Ishikawa (cell line): ENCODE results near the gene MAPKAPK5.

Experiments
- CEBPB ChIP-seq: IDR thresholded peaks from 2 replicates; pipeline ENCODE4 v1.6.1; 2012
- EP300 ChIP-seq: IDR thresholded peaks from 2 replicates; pipeline ENCODE4 v1.6.1; 2012; ENCODE audit warnings: borderline replicate concordance
- MAX ChIP-seq: IDR thresholded peaks from 2 replicates; pipeline ENCODE4 v1.6.1; 2012
- RAD21 ChIP-seq: IDR thresholded peaks from 2 replicates; pipeline ENCODE4 v1.6.1; 2012; ENCODE audit warnings: low read depth
- REST ChIP-seq: IDR thresholded peaks from 2 replicates; pipeline ENCODE4 v1.6.1; 2012; ENCODE audit warnings: low read depth, mild to moderate bottlenecking

- TF ChIP-seq EP300 (no peak), CEBPB (no peak), RAD21 (no peak), MAX (no peak), REST (no peak)
Measured at GRCh38 chr12:111806304-111806703, 35.7 kb upstream of the MAPKAPK5 start.
